HG02678 (cell line): ENCODE results near the gene LINGO1.

Experiments
- ATAC-seq: cut with Tn5 transposase; IDR thresholded peaks from one replicate; pipeline ENCODE4 v1.9.1; 2021; ENCODE audit warnings: mild to moderate bottlenecking, moderate library complexity; ENCODE audit not compliant: unreplicated experiment

LINGO1 gene

DNA sequence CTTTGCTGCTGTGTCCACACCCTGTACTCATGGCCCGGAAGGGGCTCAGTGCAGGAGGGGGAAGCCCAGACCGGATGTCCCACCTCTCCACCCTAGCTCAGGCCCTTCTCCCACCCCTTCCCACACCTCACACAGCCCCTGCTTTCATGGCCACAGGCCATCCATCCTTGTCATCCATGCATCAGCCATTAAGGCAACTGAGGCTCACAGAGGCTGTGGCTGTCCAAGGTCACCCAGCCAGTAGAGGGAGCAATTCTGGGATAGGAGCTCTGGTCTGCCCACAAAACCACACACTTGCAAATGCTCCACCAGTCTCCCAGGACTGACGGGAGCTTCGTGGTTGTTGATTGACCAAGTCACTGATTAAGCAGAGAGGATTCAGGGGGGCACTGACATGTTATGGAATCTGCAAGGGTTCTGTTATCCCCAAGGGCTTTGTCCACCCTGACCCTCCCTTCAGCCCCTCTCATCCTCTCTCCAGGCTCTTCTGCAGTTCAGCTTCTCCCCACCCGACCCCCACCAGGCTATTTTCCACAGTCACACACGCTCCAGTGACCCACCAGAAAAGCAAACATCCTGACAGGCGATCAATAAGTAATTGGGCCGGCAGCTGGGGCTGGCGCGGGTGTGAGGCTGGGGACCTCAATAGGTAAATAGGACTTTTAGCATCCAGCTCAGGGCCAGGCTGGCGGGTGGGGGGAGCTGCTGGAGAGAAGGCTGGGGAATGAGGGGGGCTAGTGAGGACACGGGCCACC lies 15.1 kb downstream of the LINGO1 start:
- ATAC-seq = no peak

GRCh38 chr15:77616072-77616471 lies 16.6 kb downstream of the LINGO1 start:
- ATAC-seq = no peak

- no peak for ATAC-seq
Observed at GRCh38 chr15:77615472-77615871, 17.2 kb downstream of the LINGO1 start.

- ATAC-seq = no peak
Observed at GRCh38 chr15:77614251-77614806, 18.4 kb downstream of the LINGO1 start.

GRCh38 chr15:77613814-77614213 lies 18.9 kb downstream of the LINGO1 start:
- ATAC-seq = no peak

GRCh38 chr15:77612958-77613601 lies 19.6 kb downstream of the LINGO1 start:
- no peak for ATAC-seq

DNA sequence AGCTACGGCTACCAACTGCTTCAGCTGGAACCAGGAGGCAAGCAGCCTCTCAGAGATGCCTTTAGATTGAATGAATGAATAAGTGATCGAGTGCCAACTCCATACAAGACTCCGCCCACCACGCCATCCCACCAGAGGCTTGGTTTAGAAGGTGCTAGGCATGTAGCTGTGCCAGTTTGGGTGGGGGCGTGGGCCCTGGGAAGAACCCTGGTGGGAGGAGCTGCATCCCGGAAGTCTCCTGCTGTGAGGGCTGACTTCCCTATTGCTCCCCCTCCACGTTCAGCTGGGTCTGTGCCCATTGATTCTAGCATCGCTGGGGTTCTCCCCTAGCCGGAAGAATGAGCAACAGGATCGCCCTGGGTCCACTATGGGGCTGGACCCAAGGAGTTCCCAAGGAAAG lies 20.9 kb downstream of the LINGO1 start:
- ATAC-seq = no peak

DNA sequence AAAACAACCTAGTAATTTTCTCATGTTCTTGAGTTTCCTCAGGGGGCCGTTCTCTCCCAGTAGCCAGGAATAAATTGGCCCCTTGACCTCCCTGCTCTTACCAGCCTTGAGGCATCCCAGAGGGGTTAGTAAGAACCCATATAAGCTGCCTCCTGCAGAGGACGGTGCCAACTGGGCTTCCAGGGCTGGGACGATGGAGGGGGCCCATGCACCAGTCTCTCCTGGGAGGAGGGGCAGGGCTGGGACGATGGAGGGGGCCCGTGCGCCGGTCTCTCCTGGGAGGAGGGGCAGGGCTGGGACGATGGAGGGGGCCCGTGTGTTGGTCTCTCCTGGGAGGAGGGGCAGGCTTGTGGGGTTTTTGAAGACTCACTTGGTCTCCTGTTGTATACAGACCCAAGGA lies 22.0 kb downstream of the LINGO1 start:
- no peak for ATAC-seq

DNA sequence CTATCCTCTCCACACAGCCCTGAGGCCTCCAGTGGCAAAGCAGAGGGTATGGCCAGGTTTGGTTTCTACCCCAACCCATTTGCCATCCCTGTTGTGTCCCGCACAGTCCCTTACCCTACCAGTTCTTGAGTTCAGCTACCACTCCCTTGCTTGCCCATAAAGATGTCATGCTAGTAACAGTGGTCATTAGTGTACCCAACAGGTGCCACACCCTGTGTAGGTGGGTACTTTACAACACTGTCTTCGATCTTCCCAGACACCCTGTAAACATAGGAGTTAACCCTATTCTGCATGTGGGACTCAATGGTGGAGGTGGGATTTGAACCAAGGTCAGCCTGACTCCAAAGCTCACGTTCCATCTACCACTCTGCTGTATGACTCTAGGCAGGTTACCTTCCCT lies 23.2 kb downstream of the LINGO1 start:
- ATAC-seq = no peak

DNA sequence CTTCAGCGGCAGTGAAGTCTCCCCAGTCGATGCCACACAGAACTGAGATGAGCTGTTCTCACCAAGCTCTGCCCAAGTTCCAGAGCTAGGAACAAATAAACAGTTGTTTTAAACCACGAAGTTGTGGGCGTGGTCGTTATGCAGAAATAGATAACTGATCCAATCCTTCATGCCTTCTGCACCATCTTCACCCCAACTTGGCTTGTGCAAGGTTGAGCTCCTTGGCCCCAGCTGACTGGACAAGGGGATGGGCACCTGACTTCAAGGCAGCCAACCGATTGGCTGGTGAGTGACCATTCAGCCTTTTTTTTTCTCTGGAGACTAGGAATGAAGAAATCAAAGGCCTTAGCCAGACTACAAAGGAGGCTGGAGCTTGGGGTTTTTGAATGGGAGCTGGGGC lies 23.9 kb downstream of the LINGO1 start:
- no peak for ATAC-seq

GRCh38 chr15:77607894-77608261 lies 24.8 kb downstream of the LINGO1 start:
- no peak for ATAC-seq

GRCh38 chr15:77607111-77607893 lies 25.4 kb downstream of the LINGO1 start:
- no peak for ATAC-seq

DNA sequence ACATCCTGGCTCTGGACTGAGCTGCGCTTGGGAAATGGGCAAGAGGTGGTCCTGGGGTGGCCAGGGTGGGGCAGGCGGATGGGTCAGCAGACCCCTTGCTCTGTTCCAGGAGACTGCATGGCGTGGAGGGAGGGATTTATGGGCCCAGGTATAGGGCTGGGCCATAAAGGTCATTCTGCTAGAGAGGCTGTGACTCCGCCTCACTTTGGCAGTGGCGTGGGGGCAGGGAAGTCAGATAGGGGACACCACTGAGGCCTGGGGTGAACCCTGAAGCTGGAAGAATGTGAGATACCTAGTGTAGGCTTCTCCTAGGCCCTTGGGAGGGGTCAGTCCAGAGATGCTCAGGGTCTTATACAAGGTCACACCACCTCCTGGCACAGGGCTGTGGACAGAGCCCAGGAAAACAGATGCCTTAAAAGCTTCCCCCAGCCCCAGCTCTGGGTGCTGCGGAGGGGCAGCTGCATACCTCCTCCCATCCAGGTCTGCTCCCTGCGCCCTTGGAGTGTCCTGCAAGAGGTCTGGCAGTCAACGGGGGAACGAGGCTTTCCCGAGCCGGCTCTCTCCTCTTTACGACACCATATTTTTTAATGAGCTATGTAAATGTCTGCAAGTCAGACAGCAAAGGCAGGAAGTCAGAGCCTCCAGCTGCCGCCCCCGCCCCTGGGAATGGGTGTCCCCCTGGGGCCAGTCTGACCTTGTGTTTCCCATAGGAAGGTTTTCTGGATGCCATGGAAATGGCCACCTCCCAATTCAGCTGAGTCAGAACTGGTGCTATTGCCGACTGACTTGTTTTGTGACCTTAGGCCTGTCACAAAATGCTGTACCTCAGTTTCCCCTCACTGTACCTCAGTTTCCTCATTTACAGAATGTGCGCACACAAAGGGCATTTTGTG lies 26.3 kb downstream of the LINGO1 start:
- no peak for ATAC-seq

GRCh38 chr15:77605547-77605946 lies 27.2 kb downstream of the LINGO1 start:
- no peak for ATAC-seq

- no peak for ATAC-seq
Observed at GRCh38 chr15:77604973-77605372, 27.7 kb downstream of the LINGO1 start.

DNA sequence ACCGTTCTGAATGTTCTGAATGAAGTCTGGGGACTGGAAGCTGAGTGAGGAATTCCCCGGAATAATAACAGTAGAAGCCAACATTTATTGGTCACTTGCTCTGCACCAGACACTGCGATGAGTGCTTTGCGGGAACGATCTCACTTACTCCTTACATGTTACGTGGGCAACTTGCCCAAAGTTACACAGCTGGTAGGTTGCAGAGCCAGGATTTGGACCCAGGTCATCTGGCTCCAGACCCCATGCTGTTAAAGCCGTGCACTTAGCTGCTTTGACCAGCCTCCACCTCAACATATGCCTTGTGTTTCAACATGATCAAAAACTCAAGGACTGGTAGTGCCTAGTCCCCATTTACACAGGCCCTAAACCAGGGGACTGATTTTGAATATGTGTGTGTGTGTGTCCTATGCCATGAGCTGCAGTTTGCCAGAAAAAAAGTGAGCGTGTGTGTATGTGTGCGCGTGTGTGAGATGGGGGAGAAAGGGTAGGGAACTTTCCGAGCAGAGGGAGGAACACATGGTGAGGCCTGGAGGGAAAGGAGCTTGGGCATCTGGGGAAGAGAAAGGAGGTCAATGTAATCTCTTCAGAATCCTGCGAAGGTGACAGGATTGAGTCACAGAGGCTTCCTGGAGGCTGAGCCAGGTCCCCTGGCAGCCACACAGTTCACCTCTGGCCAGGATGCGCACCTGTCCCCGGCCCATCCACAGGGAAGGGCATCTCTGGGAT lies 28.9 kb downstream of the LINGO1 start:
- ATAC-seq = no peak

DNA sequence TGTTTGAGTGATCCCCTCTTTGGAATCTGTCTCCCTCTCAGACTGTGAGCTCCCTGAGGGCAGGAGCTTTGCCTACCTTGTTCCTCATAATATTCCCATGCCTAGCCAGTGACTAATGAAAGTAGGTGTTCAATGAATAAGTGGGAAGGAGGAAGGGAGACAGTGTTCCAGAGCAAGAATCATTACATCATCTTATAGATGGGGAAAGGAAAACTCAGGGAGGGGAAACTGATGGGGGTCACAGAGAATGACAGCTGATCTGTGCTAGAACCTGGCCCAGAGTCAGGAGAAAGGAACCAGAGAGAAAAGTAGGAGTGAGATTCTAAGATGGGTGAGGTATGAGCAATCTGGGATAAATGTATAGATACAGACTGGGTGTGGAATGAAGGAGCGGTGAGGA lies 29.9 kb downstream of the LINGO1 start:
- ATAC-seq = no peak

- ATAC-seq = no peak
Observed at GRCh38 chr15:77599899-77600298, 32.8 kb downstream of the LINGO1 start.

DNA sequence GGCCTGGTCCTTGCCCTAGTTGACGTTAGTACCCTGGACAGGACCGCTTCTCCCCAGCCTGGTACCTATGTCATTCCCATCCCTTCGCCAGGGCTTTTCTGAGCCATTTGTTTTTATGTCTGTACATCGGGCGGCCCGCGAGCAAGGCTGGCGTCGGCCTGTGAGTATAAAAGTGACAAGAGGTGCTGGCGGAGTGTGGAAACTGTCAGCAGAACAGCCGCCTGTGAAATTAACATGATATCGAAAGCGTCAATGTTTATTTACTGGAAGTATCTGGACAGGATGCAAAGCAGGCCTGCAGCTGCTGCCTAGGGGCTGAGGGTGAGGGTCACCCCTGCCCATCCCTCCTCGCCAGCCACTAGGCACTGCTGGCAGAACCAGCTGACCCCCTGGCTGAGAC lies 33.4 kb downstream of the LINGO1 start:
- no peak for ATAC-seq

DNA sequence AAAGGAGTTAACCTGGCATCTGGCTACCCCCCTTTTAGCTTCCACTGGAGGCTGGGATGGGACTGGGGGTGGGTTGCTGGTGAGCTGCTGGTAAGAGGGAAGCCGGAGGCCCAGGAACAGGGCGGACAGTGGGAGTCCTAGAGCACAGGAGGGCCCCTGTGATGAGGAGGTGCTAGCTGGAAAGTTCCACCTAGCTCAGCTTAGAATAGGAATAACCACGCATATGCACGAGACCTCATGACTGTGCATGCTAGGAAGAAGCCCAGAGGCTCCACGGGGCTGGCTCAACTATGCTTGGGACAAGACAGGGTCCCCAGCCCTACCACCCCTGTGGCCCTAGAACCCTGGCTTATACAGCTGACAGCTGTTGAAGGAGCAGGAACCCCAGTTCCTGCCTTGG lies 34.1 kb downstream of the LINGO1 start:
- no peak for ATAC-seq
